NCI-H1092 (cell line): Measurements from ENCODE around the gene DNAJC5G.
"Not testable (repeated sequence)": the region's sequence is repeated elsewhere in the genome, so short reads cannot be mapped to it uniquely, and the experiment has no call there.

ENCODE experiments used
- DNase-seq: peaks from one replicate; lab custom pipeline; 2025; lab: John Stamatoyannopoulos, UW

The DNAJC5G gene

GRCh38 chr2:27255187-27255586 is 20.0 kb upstream of the DNAJC5G start:
- DNase-seq: no peak

- no peak for DNase-seq
Observed at GRCh38 chr2:27255660-27256059, 19.6 kb upstream of the DNAJC5G start.

- DNase-seq: no peak
Observed at GRCh38 chr2:27256855-27257454, 18.3 kb upstream of the DNAJC5G start.

- no peak for DNase-seq
Observed at GRCh38 chr2:27258051-27258450, 17.2 kb upstream of the DNAJC5G start.

GRCh38 chr2:27261241-27261925 is 13.8 kb upstream of the DNAJC5G start:
- DNase-seq: no peak

GRCh38 chr2:27261926-27262298 is 13.3 kb upstream of the DNAJC5G start:
- no peak for DNase-seq

- DNase-seq: no peak
Observed at GRCh38 chr2:27262379-27263286, 12.6 kb upstream of the DNAJC5G start, which contains the start of gene SLC30A3. Gene SLC30A3 (minus strand): TSS chr2:27263047. CDS start chr2:27262906, 141 bp downstream.

- DNase-seq: no peak
Observed at GRCh38 chr2:27263287-27264252, 11.7 kb upstream of the DNAJC5G start.

GRCh38 chr2:27264253-27264752 is 10.9 kb upstream of the DNAJC5G start:
- no peak for DNase-seq

GRCh38 chr2:27264753-27265535 is 10.3 kb upstream of the DNAJC5G start:
- peak; percentile 41 for DNase-seq

GRCh38 chr2:27265536-27265870 is 9.7 kb upstream of the DNAJC5G start:
- no peak for DNase-seq

- DNase-seq: not testable (repeated sequence)
Observed at GRCh38 chr2:27268296-27268695, 6.9 kb upstream of the DNAJC5G start.

GRCh38 chr2:27270131-27270530 is 5.1 kb upstream of the DNAJC5G start:
- DNase-seq: no peak

- DNase-seq: no peak
Observed at GRCh38 chr2:27270670-27271069, 4.6 kb upstream of the DNAJC5G start.

GRCh38 chr2:27271631-27272340 is 3.4 kb upstream of the DNAJC5G start:
- DNase-seq: no peak

GRCh38 chr2:27272537-27273522 is 2.4 kb upstream of the DNAJC5G start:
- not testable (repeated sequence) for DNase-seq

- DNase-seq: no peak
Observed at GRCh38 chr2:27278010-27278409, 2.8 kb downstream of the DNAJC5G start.

GRCh38 chr2:27280826-27281225 is 5.6 kb downstream of the DNAJC5G start:
- no peak for DNase-seq

GRCh38 chr2:27281442-27281841 is 6.2 kb downstream of the DNAJC5G start:
- DNase-seq: no peak
